AG04450 (cell line): Measurements from ENCODE around the gene RABEP2. TPM values are rescaled to one million over a fixed set of nuclear protein-coding genes. Genes with fewer than 3 reads are reported as not detected.
"Not testable (repeated sequence)": the region's sequence is repeated elsewhere in the genome, so short reads cannot be mapped to it uniquely, and the experiment has no call there.

ENCODE experiments used
- CTCF ChIA-PET: fragments of 300-600, 350-600 bp; formaldehyde crosslinking; extraction: SDS; loops from one replicate; lab custom pipeline; 2022; ENCODE audit warnings: antibody characterized with exemption, inconsistent platforms; lab: Charles Lee
- POLR2A ChIA-PET: fragments of 350-600 bp; formaldehyde crosslinking; extraction: SDS; loops from one replicate; lab custom pipeline; 2021; ENCODE audit warnings: antibody characterized with exemption, inconsistent platforms; lab: Yijun Ruan, JAX
- DNase-seq: peaks from one replicate; pipeline ENCODE4 v3.0.0-alpha.2; 2011; ENCODE audit warnings: low read depth, low spot score
- H3K27ac ChIP-seq: one replicate; pipeline ENCODE4 v1.5.1; 2012; ENCODE audit warnings: low read depth, low read length, control low read depth
- H3K27me3 ChIP-seq: one replicate; pipeline ENCODE4 v1.6.0; 2012; ENCODE audit warnings: low read length; ENCODE audit not compliant: control insufficient read depth, insufficient read depth
- H3K4me3 ChIP-seq: 2 replicates; pipeline ENCODE4 v1.5.1; 2011; ENCODE audit warnings: mild to moderate bottlenecking, low read depth, low read length, control low read depth
- H3K9me3 ChIP-seq: 2 replicates; pipeline ENCODE4 v1.5.1; 2012; ENCODE audit warnings: low read length; ENCODE audit not compliant: control insufficient read depth, insufficient read depth
- CTCF ChIP-seq: IDR thresholded peaks from 2 replicates; pipeline ENCODE4 v1.5.1; 2011; ENCODE audit warnings: low read depth, low read length, control low read depth, inconsistent platforms
- polyA plus RNA-seq: library from polyadenylated mRNA; depleted of rRNA; stranded (reverse); fragments of >200 nt; gene quantifications from 2 replicates; pipeline ENCODE4 v1.2.3, GENCODE V29; 2011

Gene RABEP2
- polyA plus RNA-seq, 1 experiment, result 9.0 TPM

GRCh38 chr16:28886945-28887344 is 38.1 kb downstream of the RABEP2 start:
- no peak overlapping the region for H3K4me3 ChIP-seq
- POLR2A ChIA-PET, result no interaction called here
- no peaks in the 10 kb centered on the region for H3K27me3 ChIP-seq
- no peak for DNase-seq
- CTCF ChIA-PET, result no interaction called here
- no peak for TF ChIP-seq CTCF
- no peak overlapping the region for H3K27ac ChIP-seq
- no peaks in the 10 kb centered on the region; the same call in 1 of the 2 replicates for H3K9me3 ChIP-seq

GRCh38 chr16:28884045-28884444 is 41.0 kb downstream of the RABEP2 start:
- H3K27me3 ChIP-seq, result no peaks in the 10 kb centered on the region
- ChIA-PET CTCF (no interaction called here), POLR2A (no interaction called here)

DNA sequence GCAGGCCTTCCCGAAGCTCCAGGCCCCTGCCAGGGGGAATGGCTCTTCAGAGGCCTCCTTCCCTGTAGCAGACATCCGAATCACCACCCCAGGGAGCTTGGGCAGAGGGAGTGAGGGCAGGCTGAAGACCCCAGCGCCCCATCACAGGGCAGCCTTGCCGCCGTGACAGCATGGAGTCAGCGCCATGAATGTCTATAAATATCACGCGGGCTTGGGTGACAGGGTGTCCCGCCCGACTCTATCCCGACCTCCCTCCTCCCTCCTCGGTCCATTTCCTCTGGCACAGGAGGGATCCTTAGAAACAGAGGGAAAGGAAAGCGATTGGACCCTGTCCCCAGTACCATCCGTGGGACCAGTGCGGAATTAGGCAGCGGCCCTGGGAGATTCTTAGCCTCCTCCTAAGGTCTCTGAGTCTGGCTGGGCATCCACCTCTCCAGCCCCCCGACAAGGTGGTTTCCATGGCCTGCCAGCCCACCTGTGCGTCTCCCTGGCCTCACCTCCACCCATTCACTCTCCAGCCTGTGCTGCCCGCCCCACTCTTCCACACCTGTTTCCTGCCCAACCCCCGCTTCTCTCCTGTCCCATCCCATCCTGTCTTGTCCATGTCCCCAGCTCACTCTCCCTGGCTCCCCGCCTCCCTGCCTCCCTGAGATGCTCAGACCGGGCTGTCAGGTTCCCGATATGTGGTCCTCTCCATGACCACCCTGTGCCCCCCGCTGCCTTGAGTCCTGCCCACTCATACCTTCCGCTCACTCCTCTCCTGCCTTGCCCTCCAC is 41.6 kb downstream of the RABEP2 start:
- Histone ChIP-seq H3K9me3 (no peaks in the 10 kb centered on the region; the same call in 1 of the 2 replicates), H3K27ac (no peak overlapping the region), H3K4me3 (no peak overlapping the region), H3K27me3 (no peaks in the 10 kb centered on the region)
- CTCF ChIA-PET, result no interaction called here
- no peak for TF ChIP-seq CTCF
- DNase-seq, result no peak
- POLR2A ChIA-PET, result no interaction called here

More at GRCh38 chr16:28884045-28884444, 41.0 kb downstream of the RABEP2 start:
- TF ChIP-seq CTCF, result no peak
- DNase-seq, result no peak
- no peak overlapping the region for H3K27ac ChIP-seq
- H3K4me3 ChIP-seq, result no peak overlapping the region
- no peaks in the 10 kb centered on the region; the same call in 1 of the 2 replicates for H3K9me3 ChIP-seq

GRCh38 chr16:28882551-28883160 is 42.4 kb downstream of the RABEP2 start:
- TF ChIP-seq CTCF, result no peak
- POLR2A ChIA-PET, result no interaction called here
- DNase-seq, result no peak
- Histone ChIP-seq H3K9me3 (no peaks in the 10 kb centered on the region; the same call in 1 of the 2 replicates), H3K27me3 (no peaks in the 10 kb centered on the region), H3K4me3 (no peak overlapping the region), H3K27ac (no peak overlapping the region)
- CTCF ChIA-PET, result no interaction called here

DNA sequence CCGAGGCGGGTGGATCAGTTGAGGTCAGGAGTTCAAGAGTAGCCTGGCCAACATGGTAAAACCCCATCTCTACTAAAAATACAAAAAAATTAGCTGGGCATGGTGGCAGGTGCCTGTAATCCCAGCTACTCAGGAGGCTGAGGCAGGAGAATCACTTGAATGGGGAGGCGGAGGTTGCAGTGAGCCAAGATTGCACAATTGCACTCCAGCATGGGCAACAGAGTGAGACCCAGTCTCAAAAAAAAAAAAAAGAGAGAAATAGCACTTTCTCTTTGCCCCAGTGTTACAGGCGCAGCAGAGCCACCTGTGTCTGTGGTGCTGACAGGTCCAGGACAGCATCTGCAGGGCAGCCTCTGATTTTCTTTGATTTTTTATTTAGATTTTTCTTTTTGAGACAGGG is 43.5 kb downstream of the RABEP2 start:
- POLR2A ChIA-PET, DNase-seq, H3K27ac ChIP-seq, H3K27me3 ChIP-seq, CTCF ChIA-PET, H3K4me3 ChIP-seq, H3K9me3 ChIP-seq: not testable (repeated sequence)
